Spleen (tissue), 11 donors: ENCODE data around the gene IL7R. TPM values are rescaled to one million over a fixed set of nuclear protein-coding genes. Genes with fewer than 3 reads are reported as not detected.

Source experiments
- DNase-seq: peaks from one replicate; pipeline ENCODE4 v3.0.0-alpha.2; 2020
- H3K27ac ChIP-seq, 8 donors: fragments of 200-600 bp; sonication (generic) in 7 of 8; 1 replicate in 4 of 8; 2 replicates in 4 of 8; pipeline versions ENCODE4 v1.5.0 to v1.8.0; 2016 to 2021; ENCODE audit warnings: inconsistent platforms in 4 of 8, mild to moderate bottlenecking in 4 of 8, moderate library complexity in 1 of 8
- H3K27me3 ChIP-seq, 7 donors: fragments of 200-600 bp; sonication (generic) in 6 of 7; replicated peaks in 1 of 7; 1 replicate in 4 of 7; 2 replicates in 3 of 7; pipeline versions ENCODE4 v1.5.0 to v1.8.0; 2016 to 2021; ENCODE audit warnings: inconsistent platforms in 3 of 7, mild to moderate bottlenecking in 1 of 7
- H3K36me3 ChIP-seq, 6 donors: fragments of 200-600 bp; sonication (generic) in 5 of 6; 1 replicate in 4 of 6; 2 replicates in 2 of 6; pipeline versions ENCODE4 v1.5.0 to v1.8.0; 2016 to 2021; ENCODE audit warnings: inconsistent platforms in 2 of 6
- H3K4me1 ChIP-seq, 6 donors: fragments of 200-600 bp; sonication (generic) in 5 of 6; 1 replicate in 3 of 6; 2 replicates in 3 of 6; pipeline versions ENCODE4 v1.5.0 to v1.8.0; 2016 to 2021; ENCODE audit warnings: inconsistent platforms in 3 of 6
- H3K4me3 ChIP-seq, 8 donors: fragments of 200-600 bp; sonication (generic) in 7 of 8; 1 replicate in 4 of 8; 2 replicates in 4 of 8; pipeline versions ENCODE4 v1.5.0 to v1.8.0; 2016 to 2021; ENCODE audit warnings: inconsistent platforms in 4 of 8, mild to moderate bottlenecking in 4 of 8, moderate library complexity in 2 of 8
- H3K9me3 ChIP-seq, 8 donors: fragments of 200-600 bp; sonication (generic) in 7 of 8; 1 replicate in 4 of 8; 2 replicates in 4 of 8; pipeline versions ENCODE4 v1.5.0 to v1.8.0; 2016 to 2021; ENCODE audit warnings: inconsistent platforms in 4 of 8
- POLR2A ChIP-seq, 3 donors: fragments of 450-650 bp; IDR thresholded peaks; one replicate each; pipeline ENCODE4 v1.5.1; 2017; ENCODE audit warnings: antibody characterized with exemption in 3 of 3, mild to moderate bottlenecking in 1 of 3
- POLR2AphosphoS5 ChIP-seq, 3 donors: sonication (generic); formaldehyde crosslinking; IDR thresholded peaks; one replicate each; pipeline ENCODE4 v1.5.1; 2017; ENCODE audit warnings: antibody characterized with exemption in 3 of 3
- WGBS, 5 donors: extraction: QIAGEN DNeasy Blood & Tissue Kit in 3 of 5; methylation state at CpG; one replicate each; pipeline versions ENCODE4 v1.1.5 to v1.1.7; 2013 to 2018; 5-methylcytosine and 5-hydroxymethylcytosine counted together
- intact Hi-C: fragments of 100-400 bp; cut with DNase I; formaldehyde crosslinking; loops from one replicate; pipeline ENCODE4 v1.15.0; 2023; ENCODE audit warnings: low total_unique reads
- polyA plus RNA-seq, 3 donors: library from polyadenylated mRNA; stranded (reverse); fragments of 200-250 nt; gene quantifications; one replicate each; pipeline ENCODE4 v1.2.1, GENCODE V29; 2013
- total RNA-seq, 7 donors: library from RNA; depleted of rRNA in 3 of 7; stranded (reverse); fragments of >200 nt in 3 of 7; fragmentation: NEBNext Ultra II Directional in 4 of 7; extraction: Animal tissue kit (Norgen Biotek cat#: 25700) in 4 of 7; gene quantifications; one replicate each; pipeline versions ENCODE4 v1.1.0 to v1.2.1, GENCODE V29; 2016 to 2021
- TF ChIP-seq, protein P1 (sequence below), 11 experiments: fragments of 200-600 bp in 7 of 11; fragments of 450-650 bp in 4 of 11; sonication (generic) in 4 of 11; IDR thresholded peaks in 8 of 11; conservative IDR thresholded peaks in 3 of 11; 1 replicate in 7 of 11; 2 replicates in 4 of 11; pipeline versions ENCODE4 v1.4.0 to v1.8.0; 2016 to 2021; ENCODE audit warnings: antibody characterized with exemption in 11 of 11, inconsistent platforms in 4 of 11, mild to moderate bottlenecking in 1 of 11
- donor health status: healthy with polysubstance abuse.
- donor health status: DM: no; HTN: no; CAD: no; lungs with moderate emphysema.
- donor health status: DM: no; HTN: no; CAD: no.
- donor health status: Bipolar disorder and iron deficiency.
- donor health status: healthy.
- donor health status: DM: no; HTN: no; CAD: no.
- donor health status: DM: yes; HTN: yes; CAD: no.

The IL7R gene
- total and polyA plus RNA-seq, 10 donors = 13.5 to 280 (median 96.0) TPM

DNA sequence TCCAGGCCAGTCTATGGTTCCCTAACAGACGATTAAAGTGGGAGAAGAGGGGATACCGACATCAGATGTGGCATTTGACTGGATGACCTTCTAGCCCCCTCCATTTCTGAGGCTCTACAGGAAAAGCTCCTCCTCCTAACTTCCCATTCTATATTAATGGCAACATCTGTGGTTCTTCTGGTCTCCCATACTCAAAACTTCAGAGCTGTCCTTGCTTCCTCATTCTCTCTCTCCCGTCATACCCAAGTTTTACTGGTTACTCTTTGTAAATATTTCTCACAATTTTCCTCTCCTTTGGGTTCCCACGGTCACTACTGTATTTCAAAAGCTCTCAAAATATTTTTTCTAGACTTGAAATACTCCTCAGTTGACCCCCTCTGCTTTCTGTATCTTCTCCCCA, 36.0 kb upstream of the IL7R start:
- no peak for DNase-seq
- intact Hi-C loops = no loop called here
- peak overlapping the region in 4 of 8 donors; percentile 40 to 58 (median 50) for H3K27ac ChIP-seq

DNA sequence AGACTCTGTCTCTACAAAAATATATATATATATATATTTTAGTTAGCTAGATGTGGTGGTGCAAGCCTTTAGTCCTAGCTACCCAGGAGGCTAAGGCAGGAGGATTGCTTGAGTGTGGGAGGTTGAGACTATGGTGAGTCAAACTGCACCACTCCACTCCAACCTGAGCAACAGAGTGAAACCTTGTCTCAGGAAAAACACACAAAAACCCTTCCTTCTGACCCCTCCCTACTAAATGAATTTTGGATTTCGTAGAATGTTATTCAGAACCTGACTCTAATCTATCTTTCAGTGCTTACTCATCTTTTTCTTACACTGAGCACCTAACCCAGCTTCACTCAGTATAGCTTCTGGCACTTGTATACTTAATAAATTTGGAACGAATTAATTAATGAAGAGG, 35.2 kb upstream of the IL7R start:
- intact Hi-C loops = no loop called here
- H3K4me1 ChIP-seq = peaks cover 0 to 14% (median 0%) of the 10 kb centered on the region in 6 donors
- TF ChIP-seq POLR2AphosphoS5 (IDR thresholded peaks at IDR 0.05) = no peak
- TF ChIP-seq POLR2A (IDR thresholded peaks at IDR 0.05) = no peak
- TF ChIP-seq, protein P1, sequence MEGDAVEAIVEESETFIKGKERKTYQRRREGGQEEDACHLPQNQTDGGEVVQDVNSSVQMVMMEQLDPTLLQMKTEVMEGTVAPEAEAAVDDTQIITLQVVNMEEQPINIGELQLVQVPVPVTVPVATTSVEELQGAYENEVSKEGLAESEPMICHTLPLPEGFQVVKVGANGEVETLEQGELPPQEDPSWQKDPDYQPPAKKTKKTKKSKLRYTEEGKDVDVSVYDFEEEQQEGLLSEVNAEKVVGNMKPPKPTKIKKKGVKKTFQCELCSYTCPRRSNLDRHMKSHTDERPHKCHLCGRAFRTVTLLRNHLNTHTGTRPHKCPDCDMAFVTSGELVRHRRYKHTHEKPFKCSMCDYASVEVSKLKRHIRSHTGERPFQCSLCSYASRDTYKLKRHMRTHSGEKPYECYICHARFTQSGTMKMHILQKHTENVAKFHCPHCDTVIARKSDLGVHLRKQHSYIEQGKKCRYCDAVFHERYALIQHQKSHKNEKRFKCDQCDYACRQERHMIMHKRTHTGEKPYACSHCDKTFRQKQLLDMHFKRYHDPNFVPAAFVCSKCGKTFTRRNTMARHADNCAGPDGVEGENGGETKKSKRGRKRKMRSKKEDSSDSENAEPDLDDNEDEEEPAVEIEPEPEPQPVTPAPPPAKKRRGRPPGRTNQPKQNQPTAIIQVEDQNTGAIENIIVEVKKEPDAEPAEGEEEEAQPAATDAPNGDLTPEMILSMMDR (IDR thresholded peaks at IDR 0.05 in 8 of 11, conservative IDR thresholded peaks at IDR 0.05 in 3 of 11) = no peak
- no peak for DNase-seq
- no peaks in the 10 kb centered on the region for H3K27me3 ChIP-seq
- no peak overlapping the region for H3K4me3 ChIP-seq
- 73 to 84% (median 83%) methylated on average over 2 of the region's 2 CpGs for WGBS, 5 donors
- H3K36me3 ChIP-seq = no peaks in the 10 kb centered on the region
- no peaks in the 10 kb centered on the region for H3K9me3 ChIP-seq
- H3K27ac ChIP-seq = peak overlapping the region in 4 of 8 donors; percentile 40 to 58 (median 50)

More for the DNA sequence above, 36.0 kb upstream of the IL7R start:
- Histone ChIP-seq H3K4me1 (peaks cover 0 to 14% (median 0%) of the 10 kb centered on the region in 6 donors), H3K36me3 (no peaks in the 10 kb centered on the region), H3K4me3 (no peak overlapping the region), H3K27me3 (no peaks in the 10 kb centered on the region), H3K9me3 (no peaks in the 10 kb centered on the region)
- WGBS, 5 donors = 27 to 54% (median 45%) methylated on average over 4 of the region's 4 CpGs
- TF ChIP-seq POLR2A (IDR thresholded peaks at IDR 0.05) (no peak), POLR2AphosphoS5 (IDR thresholded peaks at IDR 0.05) (no peak)
- TF ChIP-seq, protein P1 (IDR thresholded peaks at IDR 0.05 in 8 of 11, conservative IDR thresholded peaks at IDR 0.05 in 3 of 11) = no peak

DNA sequence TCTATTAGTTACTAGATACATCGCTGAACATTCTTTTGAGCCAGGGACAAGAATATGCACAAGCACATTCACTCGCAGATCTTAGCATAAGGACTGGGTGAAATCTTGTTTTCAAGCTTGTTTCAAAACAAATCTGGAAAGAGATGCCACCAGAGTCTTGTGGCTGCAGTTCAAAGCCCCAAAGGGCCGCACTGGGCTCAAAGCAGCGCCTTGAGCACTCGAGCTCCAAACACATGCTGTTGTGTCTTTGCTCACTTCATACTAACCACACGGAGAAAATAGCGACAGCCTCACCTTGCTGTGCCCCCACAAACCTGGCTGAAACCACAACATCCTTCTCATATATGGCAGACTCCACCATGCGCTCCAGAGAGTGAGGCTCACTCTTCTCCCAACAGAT, 34.2 kb upstream of the IL7R start:
- no peak overlapping the region for H3K4me3 ChIP-seq
- WGBS, 5 donors = 65 to 77% (median 69%) methylated on average over 8 of the region's 8 CpGs
- H3K27ac ChIP-seq = peak overlapping the region in 5 of 8 donors; percentile 13 to 58 (median 44)
- DNase-seq = no peak
- H3K4me1 ChIP-seq = peaks cover 0 to 14% (median 0%) of the 10 kb centered on the region in 6 donors
- H3K9me3 ChIP-seq = no peaks in the 10 kb centered on the region
- intact Hi-C loops = no loop called here
- H3K36me3 ChIP-seq = no peaks in the 10 kb centered on the region
- no peaks in the 10 kb centered on the region for H3K27me3 ChIP-seq
- TF ChIP-seq POLR2A (IDR thresholded peaks at IDR 0.05) (no peak), POLR2AphosphoS5 (IDR thresholded peaks at IDR 0.05) (peak in 2 of 3 donors; percentile 30 to 44)

DNA sequence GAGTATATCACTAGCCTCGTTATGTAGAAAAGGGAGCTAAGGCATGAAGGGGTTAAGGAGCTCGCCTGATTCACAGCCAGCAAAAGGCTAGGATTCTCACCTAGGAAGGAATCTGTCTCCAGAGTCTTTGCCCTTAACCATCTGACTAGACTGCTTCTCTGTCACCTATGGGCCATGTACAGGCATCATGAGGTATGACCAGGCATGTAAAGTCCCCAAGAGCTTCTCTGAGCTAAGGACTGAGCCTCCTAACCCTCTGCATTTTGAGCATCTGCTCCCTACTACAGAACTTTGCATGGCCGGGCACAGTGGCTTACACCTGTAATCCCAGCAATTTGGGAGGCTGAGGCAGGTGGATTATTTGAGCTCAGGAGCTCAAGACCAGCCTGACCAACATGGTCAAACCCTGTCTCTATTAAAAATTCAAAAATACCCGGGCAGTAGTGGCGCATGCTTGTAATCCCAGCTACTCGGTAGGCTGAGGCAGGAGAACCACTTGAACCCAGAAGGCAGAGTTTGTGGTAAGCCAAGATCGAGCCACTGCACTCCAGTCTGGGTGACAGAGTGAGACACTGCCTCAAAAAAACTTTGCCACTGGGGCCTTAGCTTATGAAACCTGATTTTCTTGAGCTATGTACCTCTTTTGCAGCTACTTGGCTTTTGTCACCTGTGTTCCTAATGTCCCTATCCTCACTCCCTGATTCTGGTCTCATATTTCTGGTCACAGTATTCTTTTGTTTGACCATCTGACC, 33.2 kb upstream of the IL7R start:
- intact Hi-C loops = no loop called here
- no peak overlapping the region for H3K4me3 ChIP-seq
- DNase-seq = no peak
- 71 to 87% (median 75%) methylated on average over 7 of the region's 7 CpGs for WGBS, 5 donors
- H3K27ac ChIP-seq = peak overlapping the region in 3 of 8 donors; percentile 40 to 58 (median 55)
- no peaks in the 10 kb centered on the region for H3K36me3 ChIP-seq
- TF ChIP-seq, protein P1 (IDR thresholded peaks at IDR 0.05 in 8 of 11, conservative IDR thresholded peaks at IDR 0.05 in 3 of 11) = no peak
- TF ChIP-seq POLR2A (IDR thresholded peaks at IDR 0.05) = no peak
- no peak for TF ChIP-seq POLR2AphosphoS5 (IDR thresholded peaks at IDR 0.05)
- no peaks in the 10 kb centered on the region for H3K27me3 ChIP-seq
- H3K4me1 ChIP-seq = peaks cover 0 to 14% (median 0%) of the 10 kb centered on the region in 6 donors
- no peaks in the 10 kb centered on the region for H3K9me3 ChIP-seq
